GM19043 (cell line): ENCODE results near the gene AP1B1.
"Not testable (repeated sequence)": the region's sequence is repeated elsewhere in the genome, so short reads cannot be mapped to it uniquely, and the experiment has no call there.

Experiments
- ATAC-seq: cut with Tn5 transposase; IDR thresholded peaks from one replicate; pipeline ENCODE4 v1.9.1; 2021; ENCODE audit warnings: low read depth; ENCODE audit not compliant: unreplicated experiment

Gene AP1B1

DNA sequence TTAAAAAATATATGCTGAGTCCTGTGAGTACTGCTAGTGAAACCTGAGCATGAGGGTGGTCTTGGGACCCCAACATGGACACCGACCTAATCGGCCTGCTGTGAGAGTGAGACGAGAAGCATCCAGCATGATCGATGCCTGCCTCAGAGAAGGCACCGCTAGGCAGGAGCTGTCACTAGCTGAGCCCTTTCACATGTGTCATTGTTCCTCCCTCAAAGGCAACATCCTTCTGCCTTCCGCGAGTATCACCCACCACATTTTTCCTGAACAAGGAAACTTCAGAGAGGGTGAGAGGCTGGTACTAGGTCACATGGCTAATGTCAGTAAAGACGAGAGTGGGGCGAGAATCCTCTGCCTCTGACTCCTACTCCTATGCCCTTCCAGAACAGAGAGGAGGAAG lies 35.6 kb downstream of the AP1B1 start:
- ATAC-seq: no peak

DNA sequence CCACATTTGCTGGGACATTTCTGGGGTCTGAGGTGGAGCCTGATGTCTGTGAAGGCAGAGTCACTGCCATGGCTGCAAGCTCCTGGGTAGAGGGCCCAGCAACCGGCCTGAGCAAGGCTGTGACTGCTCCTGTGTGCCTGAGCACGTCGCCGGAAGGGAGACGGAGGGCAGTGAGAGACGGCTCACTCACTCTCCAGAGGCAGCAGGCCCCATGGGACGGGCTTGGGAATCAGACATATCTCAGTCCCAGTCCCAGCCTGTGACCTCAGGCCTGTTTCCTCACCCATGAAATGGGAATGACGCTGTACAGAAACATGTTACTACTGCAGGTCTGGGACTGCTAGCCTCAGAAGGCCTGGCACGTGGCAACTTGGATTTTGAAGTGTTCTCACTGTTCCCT lies 36.5 kb downstream of the AP1B1 start:
- ATAC-seq: no peak

DNA sequence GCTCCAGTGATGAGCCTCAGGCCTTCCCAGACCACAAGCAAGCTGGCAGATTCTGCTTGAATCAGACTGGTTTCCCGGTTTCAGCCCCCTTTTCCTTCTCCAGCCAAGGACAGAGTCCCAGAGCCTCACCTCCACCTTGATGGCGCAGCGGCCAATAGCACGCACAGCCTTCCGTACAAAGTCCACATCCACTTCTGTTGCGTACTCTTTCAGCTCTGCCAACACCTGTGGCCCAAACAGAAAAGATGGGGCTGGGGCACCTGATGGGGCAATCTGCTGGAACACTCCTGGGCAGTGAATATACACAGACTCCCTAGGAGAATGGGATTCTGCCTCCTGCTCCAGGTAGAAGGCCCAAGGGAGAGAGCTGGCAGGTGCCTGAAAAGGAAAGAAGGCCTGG lies 37.3 kb downstream of the AP1B1 start:
- no peak for ATAC-seq

DNA sequence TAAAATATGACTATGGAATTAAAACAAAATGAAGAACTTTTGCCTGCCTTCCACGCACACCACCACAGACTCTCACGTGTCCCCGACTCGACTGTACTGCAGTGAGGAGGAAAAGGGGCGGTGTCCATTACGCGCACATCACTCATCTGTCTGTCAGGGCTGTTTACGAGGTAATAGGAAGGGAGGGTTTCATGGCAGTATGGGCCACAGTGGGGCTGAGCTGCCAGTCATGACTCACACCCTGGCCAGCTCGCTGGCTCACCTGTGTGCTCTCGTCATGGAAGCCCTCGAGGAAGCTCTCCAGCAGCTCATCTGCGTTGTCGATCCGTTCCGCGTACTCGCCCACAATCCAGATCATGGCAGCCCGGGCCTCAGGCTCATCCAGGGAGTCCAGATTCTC lies 39.4 kb downstream of the AP1B1 start:
- no peak for ATAC-seq

DNA sequence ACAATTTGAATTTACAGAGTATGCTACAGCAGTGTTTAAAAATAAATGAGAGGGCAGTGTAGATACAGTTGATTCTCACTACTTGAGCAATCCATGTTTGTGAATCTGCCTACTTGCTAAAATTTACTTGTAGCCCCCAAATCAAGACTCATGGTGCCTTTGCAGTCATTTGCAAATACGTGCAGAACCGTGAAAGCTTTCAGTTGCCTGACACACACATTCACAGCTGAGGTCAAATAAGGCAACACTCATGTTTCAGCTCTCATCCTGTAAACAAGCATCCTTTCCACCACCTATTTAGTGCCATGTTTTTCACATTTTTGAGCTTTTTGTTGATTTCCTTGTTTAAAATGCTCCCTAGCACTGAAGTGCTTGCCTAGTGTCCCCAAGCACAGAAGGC lies 40.3 kb downstream of the AP1B1 start:
- ATAC-seq: no peak

DNA sequence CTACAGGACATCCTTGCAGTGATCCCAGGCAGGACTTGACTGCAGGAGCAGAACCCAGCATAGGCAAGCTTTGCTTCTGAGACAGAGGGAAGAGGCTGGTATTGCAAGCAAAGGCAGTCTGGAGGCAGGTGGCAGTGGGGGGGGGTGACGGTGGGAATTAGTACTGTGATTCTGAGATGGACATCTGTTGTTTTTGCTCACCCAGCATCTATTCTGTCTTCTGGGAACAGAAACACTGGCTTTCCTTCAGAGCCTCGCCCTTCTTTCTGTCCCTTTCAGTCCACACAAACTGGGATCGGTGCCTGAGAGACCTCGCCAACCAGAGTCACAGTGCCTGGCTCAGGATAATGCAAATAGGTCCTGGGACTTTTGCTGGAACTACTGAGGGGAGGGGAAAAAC lies 41.7 kb downstream of the AP1B1 start:
- no peak for ATAC-seq

DNA sequence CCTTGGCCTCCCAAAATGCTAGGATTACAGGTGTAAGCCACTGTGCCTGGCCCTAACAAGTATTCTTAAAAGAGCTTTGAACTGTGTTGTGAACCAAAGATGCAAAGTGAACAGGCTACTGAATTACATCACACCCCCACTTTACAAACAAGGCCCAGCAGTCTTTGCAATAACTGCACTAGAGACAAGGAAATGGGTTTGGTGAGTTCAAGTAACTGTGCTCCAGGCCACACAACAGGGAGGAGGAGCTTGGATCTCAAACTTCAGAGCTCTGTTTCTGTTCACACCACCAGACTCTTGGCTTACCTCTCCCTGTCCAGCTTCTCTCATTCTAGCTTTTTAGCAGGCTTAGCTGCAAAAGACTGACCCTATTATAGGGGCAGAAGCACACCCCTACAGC lies 42.4 kb downstream of the AP1B1 start:
- ATAC-seq: no peak

DNA sequence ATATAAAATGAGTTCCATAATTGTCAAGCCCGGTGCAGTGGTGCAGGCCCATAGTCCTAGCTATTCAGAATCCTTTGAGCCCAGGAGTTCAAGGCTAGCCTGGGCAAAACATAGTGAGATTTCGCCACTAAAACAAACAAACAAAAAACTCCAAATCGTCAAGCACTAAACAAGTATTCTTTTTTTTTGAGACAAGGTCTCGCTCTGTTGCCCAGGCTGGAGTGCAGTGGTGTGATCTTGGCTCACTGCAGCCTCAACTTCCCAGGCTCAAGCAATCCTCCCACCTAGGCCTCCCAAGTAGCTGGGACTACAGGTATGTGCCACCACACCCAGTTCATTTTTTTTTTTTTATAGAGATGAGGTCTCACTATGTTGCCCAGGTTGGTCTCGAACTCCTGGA lies 43.5 kb downstream of the AP1B1 start:
- not testable (repeated sequence) for ATAC-seq

DNA sequence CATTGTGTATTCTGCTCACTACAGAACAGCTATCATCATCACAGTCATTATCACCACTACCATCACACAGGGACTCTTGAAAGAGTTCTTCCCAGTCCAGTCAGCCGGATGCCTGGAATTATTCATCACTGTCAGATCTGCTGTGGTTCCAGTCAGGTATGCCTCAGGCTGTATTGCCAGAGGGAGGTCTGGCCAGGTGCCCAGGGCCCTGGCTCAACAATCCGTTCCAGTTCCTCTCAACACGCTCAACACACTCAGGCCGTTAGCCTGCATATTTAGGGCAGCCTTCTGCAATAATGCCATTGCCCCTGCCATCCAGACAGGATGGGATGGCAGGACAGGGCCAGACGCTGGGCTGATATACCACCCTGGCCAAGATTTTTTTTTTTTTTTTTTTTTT lies 44.2 kb downstream of the AP1B1 start:
- ATAC-seq: no peak

DNA sequence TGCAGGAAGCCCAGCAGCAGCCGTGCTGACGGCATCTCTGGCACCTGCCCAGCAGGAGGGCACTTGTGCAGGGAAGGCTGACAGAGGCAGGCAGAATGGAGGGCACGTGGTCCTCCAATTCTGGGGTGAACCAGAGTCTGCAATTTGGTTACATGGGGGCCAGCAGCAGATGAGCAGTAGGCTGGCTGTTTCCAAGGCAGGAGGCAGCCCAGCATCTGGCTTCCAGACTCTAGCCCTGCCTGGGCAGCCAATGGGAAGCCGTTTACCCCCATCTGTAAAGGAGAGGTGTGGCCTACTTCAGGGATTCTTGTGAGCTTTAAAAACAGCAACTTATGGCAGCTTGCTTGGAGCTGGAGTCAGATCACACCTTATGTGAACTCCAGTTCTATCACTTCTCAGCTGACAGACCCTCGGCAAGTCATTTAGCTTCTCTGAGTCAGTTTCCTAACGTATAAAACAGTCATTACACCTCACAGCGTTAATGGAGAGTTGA lies 45.0 kb downstream of the AP1B1 start:
- no peak for ATAC-seq

DNA sequence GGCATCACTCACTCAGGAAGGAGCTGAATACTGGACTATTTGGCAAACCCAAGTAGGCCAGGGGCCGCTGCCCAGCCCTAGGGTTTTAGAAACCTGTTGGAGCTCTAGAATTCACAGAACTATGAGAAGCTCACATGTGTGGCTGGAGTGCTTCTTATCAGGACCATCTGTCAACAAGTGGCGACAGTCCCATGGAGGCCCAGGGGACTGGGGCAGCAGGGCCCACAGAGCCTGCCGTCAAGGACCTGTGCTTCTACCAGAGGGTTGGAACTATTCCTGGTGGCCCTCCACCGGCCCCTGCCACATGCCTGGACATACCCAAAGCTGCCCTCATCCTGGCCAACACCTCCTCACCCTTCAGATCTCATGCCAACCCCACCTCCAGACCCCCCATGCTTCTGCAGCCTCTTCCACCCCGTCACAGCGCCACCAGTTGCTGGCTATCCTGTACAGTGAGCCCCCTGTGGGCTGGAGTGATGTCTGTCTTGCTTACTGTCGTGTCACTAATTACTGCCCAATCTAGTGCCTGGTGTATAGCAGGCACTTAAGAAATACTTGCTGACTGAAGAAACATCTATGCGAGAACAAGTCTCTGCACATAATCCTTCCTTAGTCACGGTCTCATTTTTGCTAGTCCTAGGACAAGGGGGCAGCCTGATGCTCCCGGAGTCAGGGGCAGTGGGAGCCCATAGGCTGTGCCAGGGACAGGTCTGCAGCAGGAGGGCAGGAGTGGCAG lies 45.6 kb downstream of the AP1B1 start:
- ATAC-seq: no peak

DNA sequence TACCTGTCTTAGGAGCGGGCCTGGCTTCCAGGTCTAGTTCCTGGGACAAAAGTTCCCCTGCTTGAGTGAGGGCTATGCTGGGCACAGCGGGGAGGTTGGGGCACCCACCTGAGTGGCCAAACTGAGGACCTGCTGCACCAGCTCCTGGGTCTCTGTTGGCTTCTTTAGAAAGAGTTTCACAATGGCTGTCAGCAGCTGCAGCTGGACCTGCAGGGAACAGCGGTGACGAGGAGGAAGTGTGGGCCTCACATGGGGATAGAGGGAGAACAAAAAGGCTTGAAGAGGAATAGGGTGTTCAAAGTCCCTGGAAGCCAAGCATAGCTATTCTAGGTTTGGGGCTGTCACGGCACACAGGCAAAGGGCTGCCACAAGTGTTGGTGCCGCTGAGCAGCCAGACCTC lies 46.2 kb downstream of the AP1B1 start:
- no peak for ATAC-seq

DNA sequence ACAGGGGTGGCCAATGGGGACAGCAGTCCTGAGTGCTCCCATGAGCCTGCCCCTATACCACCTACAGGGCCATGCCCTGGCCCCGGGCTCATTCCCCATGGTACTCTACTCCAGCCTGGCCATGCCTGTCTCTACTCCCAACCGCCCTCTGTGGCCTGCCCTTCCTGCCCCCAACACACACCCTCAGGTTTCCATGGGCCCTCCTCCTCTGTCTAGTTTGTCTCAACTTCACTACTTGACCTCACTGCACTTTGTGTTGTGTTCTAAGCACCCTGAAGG lies 46.6 kb downstream of the AP1B1 start:
- ATAC-seq: no peak

DNA sequence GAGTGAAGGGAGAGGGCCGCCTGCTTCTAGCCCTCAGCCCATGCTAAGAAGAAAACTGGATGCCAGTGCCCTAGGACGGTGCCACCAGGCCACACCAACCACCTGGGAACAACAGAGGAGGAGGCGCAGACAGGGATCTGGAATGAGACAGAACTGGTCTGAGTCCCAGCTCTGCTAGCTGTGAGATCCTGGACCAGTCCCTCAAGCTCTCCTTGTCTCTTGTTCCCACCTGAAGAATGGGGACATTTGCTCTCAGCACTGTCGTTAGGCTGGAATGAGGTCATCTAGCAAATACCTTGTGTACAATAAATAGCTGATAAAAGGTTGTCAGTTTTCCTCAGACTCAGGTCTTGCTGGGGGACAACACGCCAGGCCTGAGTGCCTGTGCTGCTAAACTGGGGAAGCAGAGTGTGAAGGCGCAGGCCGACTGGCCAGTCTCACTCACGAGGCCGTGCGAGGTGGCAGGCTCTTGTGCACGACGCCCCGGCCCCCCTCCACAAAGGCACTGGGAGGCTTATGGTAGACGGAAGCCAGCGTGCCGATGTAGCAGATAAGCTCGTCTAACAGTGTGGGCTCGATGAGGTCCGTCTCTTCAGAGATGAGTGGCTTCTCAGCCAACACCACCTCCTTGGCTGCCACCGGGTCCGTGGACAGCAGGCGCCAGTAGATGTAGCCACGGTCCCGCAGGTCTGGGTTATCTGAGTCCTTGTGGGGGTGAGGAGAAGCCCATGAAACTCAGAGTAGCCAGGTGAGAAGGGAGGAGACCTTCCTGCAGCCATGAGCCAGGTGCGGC lies 47.1 kb downstream of the AP1B1 start:
- no peak for ATAC-seq

DNA sequence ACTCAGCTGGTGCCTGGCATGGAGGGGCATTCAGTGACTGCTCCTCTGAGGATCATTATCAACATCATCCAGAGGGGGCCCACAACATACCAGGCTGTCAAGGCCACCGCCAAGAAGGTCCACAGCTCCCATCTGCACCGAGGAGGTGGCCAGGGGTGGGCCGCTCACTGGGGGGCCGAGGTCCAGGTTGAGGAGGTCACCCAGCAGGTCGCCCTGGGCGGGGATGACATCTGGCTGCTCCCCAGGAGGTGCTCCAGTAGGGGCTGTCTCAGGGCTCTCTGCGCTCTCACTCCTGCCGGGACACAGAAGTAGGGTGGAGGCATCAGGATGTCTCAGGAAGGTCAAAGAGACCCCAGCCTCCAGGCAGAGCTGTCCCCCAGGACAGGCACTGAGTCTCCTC lies 47.8 kb downstream of the AP1B1 start:
- no peak for ATAC-seq

DNA sequence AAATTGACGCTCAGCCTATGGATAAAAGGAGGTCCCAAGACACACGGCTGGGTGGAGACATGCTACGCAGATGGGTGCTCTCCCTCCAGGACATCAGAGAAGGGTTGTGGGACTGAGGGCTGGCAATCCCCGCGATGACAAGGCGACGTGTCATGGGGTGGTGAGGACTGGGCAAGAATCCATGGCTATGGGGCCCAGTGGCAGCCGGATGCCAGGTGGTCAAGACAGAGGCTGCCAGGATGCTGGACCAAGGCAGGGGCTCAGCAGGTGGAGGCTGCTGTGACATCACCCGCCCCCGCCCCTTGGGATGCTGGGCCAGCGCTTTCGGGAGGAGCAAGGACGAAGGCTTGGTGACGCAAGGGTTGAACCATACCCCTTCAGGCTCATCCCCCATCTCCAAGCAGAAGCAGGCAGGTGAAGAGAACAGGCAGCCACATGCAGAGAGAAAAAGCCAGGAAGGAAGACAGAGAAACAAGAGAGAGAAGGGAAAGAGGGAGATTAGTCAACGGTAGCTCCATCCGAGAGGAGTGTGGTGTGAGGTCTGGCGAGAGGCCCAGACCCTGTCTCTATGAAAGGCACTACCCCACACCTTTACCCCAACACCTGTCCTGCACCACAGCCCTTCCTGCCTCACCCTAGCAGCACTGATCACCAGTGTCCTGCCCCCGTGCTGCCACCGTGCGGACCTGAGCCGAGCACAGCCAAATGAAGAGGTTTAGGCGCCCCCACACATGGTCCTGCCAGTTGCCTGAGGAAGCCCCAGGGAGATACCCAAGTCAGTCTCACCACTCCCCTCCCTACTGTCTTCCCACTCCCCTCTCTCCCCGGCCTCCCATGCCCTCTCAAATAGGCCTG lies 48.8 kb downstream of the AP1B1 start:
- no peak for ATAC-seq

DNA sequence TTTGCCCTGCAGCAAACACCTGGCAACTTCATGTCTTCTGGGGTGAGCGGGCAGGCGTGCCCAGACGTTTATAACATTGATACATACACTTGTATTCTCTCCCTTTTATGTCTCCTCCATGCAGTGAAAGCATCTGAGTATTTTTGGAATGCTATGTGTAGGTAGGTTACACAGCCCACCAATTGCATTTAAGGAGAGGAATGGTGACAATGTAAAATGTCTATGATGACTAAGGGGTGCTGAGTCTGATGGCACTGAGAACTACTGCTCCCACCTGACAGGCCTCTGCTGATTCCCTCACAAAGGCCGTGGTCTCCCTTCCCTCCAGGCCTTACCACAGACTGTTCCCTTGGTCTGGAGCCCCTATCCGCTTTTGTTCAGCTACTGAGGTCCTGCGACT lies 50.0 kb downstream of the AP1B1 start:
- no peak for ATAC-seq

DNA sequence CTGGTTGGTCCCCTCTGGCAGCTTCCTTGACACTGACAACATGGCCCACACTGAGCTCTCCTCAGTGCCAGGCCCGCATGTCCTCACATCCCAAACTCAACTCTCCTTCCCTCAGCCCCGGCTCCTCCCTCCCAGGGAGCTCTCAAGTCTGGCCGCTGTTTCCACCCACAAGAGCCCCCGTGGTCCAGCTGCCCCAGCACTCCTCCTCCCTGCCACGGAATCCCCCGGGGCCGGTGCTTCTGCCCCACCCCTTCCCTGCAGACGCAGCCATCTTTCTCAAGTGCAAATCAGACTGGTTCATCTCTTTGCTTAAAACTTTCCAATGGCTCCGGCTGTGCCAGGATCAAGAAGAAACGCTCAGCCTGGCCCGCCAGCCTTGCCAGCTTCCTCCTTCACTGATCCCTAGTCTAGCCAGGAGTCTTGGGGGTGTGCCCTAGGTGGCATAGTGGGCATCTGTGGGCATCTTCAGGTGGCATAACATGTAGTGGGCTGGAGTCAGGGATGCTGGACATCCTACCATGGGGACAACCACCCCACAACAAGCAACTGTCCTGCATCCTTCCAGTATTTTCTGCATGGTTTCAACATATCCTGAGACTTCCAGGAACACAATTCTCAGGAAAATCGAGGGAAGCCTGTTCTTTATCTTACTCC lies 50.6 kb downstream of the AP1B1 start:
- no peak for ATAC-seq

DNA sequence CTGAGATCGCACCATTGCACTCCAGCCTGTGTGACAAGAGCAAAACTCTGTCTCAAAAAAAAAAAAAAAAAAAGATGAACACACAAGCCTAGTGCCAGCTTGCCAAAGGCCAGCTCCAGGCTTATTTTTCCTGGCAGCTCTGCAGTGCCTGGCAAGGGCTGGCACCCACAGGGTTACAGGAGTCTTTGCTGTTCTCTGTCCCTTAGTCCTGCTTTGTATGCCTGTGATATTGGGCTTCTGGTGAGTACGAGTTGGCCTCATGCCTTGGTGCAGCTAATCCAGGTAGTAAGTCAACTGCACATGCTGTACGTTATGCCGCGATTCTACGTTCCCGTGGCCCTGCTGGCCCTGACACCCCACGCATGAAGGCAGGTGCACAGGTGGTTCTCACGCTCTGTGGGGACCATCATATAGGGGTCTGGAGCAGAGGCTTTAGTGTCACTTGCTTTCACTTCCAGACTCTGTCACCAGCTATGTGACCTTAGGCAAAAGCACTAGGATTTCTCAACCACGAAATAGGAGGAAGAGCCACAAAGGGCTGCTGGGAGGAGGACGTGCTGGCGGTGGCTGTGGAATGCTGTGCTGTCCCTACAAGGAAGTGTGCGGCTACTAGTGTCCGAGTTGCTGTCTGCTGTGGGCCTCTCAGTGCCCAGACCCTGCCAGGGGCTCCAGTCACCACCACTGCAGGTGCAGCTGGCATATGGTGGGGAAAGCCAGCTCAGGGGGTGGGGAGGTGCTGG lies 51.4 kb downstream of the AP1B1 start:
- ATAC-seq: no peak

DNA sequence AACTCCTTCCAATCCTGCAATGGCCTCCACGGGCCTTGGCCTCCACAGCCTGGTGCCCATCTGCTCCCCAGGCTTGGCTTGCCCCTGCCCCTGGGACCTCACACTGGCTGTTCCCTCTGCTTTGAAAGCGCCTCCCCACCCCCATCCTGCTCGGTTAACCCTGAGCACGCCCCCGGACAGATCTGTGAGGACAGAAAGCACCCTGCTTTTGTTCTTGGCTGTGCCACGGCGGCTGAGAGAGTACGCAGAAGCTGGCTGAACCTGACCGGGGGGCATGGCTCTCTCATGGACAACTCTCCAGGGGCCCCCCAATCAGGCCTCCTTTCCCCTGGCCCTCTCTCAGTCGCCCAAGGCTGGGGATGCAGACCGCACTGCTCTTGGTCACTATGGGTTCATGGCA lies 52.7 kb downstream of the AP1B1 start:
- no peak for ATAC-seq
